ENCODE measurements around the gene FGGY. TPM values are rescaled to one million over a fixed set of nuclear protein-coding genes. Genes with fewer than 3 reads are reported as not detected.

The FGGY gene
- total and polyA plus RNA-seq, 2 donors (not counting 3 experiments of a cell fraction or from before 2014, with no cell fraction given): 5.6 to 6.4 TPM

GRCh38 chr1:59689730-59690129 lies 392.8 kb downstream of the FGGY start:
- no TSS peak for BruUV-seq (replicated peaks)
- intact Hi-C loops (cut with micrococcal nuclease): no loop called here
- dilution Hi-C loops (cut with MboI; ENCODE audit: extremely low pct_ligation_motif_present, low sequenced_read_pairs): no loop called here
- Histone ChIP-seq H3K4me1 (ENCODE audit: control insufficient read depth, extremely low read depth, insufficient read depth, low read length) (no peaks in the 10 kb centered on the region), H3K79me2 (ENCODE audit: control insufficient read depth, insufficient read depth, low read length) (no peaks in the 10 kb centered on the region), H3K4me3 (replicated peaks in 1 of 3; ENCODE audit: insufficient read depth in 1 of 3, low read depth in 1 of 3, low read length in 3 of 3) (no peak overlapping the region), H3K27ac (ENCODE audit: insufficient read depth, low read depth, low read length) (no peak overlapping the region), H3K9me3 (replicated peaks; ENCODE audit: control insufficient read depth, insufficient read depth, low read length) (no peaks in the 10 kb centered on the region), H3K9me1 (replicated peaks; ENCODE audit: control insufficient read depth, extremely low read depth, insufficient read depth, low read length) (no peaks in the 10 kb centered on the region), H3K27me3 (ENCODE audit: control insufficient read depth in 2 of 2, insufficient read depth in 2 of 2, low read length in 2 of 2) (no peaks in the 10 kb centered on the region), H3K9ac (replicated peaks; ENCODE audit: extremely low read depth, insufficient read depth, low read length) (no peak overlapping the region), H3K36me3 (ENCODE audit: control insufficient read depth in 2 of 2, extremely low read depth in 1 of 2, insufficient read depth in 2 of 2, low read length in 2 of 2) (no peaks in the 10 kb centered on the region), H3K4me2 (ENCODE audit: insufficient read depth, low read length) (no peak overlapping the region), H4K20me1 (replicated peaks; ENCODE audit: control insufficient read depth, extremely low read depth, insufficient read depth, low read length) (no peaks in the 10 kb centered on the region), H2AFZ (ENCODE audit: low read depth, low read length) (no peak overlapping the region)
- FAIRE-seq: no peak
- CTCF ChIA-PET: interaction anchor here (1.2 kb wide), 1 partner anchor 69 kb away, joined by 3 read pairs; no protein-coding TSS in a partner anchor
- DNase-seq (ENCODE audit: low read depth, low spot score): no peak
- TF ChIP-seq POLR2AphosphoS5 (IDR thresholded peaks at IDR 0.05; ENCODE audit: insufficient read depth, low read depth, low read length): no peak
- no peak for TF ChIP-seq MAX (IDR thresholded peaks at IDR 0.05; ENCODE audit: insufficient read depth, insufficient read length)
- no peak for TF ChIP-seq JUN (IDR thresholded peaks at IDR 0.05; ENCODE audit: borderline replicate concordance, insufficient read depth, insufficient read length, low read depth)
- TF ChIP-seq MYC (IDR thresholded peaks at IDR 0.05; ENCODE audit: low read depth, low read length): no peak
- no peak for TF ChIP-seq CTCF (IDR thresholded peaks at IDR 0.05; ENCODE audit: extremely low read depth in 1 of 2, insufficient read depth in 1 of 2, low read depth in 1 of 2, low read length in 2 of 2)
- no peak for TF ChIP-seq POLR2A (IDR thresholded peaks at IDR 0.05; ENCODE audit: low read depth, low read length)
- no peak for TF ChIP-seq EZH2 (IDR thresholded peaks at IDR 0.05; ENCODE audit: borderline replicate concordance, low read depth, low read length, severe bottlenecking)
- TF ChIP-seq GATA2 (IDR thresholded peaks at IDR 0.05; ENCODE audit: insufficient read depth, insufficient read length, low read depth, low read length): no peak
- no peak for TF ChIP-seq FOS (IDR thresholded peaks at IDR 0.05; ENCODE audit: borderline replicate concordance, insufficient read depth, low read length)
- POLR2A ChIA-PET: no interaction called here

All from endothelial cell of umbilical vein (primary cell).